NCI-H510A (cell line): ENCODE data around the gene IYD.
"Not testable (repeated sequence)": the region's sequence is repeated elsewhere in the genome, so short reads cannot be mapped to it uniquely, and the experiment has no call there.

ENCODE experiments used
- DNase-seq: peaks from one replicate; lab custom pipeline; 2025; lab: John Stamatoyannopoulos, UW

Gene IYD

GRCh38 chr6:150352321-150353296 is 16.2 kb upstream of the IYD start:
- DNase-seq: no peak

- DNase-seq: no peak
Observed at GRCh38 chr6:150353445-150353844, 15.4 kb upstream of the IYD start.

- no peak for DNase-seq
Observed at GRCh38 chr6:150354754-150355571, 13.8 kb upstream of the IYD start.

DNA sequence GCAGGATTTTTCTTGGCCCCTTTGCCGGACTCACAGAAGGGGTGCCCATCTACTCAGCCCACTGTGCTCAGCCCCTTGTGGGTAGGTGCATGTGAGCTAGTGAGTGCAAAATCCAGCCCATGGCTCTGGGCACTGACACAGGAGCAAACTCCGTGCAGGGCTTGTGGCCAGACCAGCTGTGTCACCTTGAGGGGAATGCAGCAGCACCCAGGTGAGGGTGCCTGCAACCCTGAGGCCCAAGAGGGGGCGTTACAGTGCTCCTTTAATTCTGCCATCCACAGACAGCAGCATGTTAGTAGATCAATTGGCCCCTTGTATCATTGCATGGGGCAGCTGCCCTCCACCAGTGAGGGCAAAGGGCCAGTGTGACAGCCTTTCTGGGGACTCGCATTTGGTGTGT is 12.9 kb upstream of the IYD start:
- no peak for DNase-seq

GRCh38 chr6:150361876-150362275 is 6.9 kb upstream of the IYD start:
- DNase-seq: no peak

DNA sequence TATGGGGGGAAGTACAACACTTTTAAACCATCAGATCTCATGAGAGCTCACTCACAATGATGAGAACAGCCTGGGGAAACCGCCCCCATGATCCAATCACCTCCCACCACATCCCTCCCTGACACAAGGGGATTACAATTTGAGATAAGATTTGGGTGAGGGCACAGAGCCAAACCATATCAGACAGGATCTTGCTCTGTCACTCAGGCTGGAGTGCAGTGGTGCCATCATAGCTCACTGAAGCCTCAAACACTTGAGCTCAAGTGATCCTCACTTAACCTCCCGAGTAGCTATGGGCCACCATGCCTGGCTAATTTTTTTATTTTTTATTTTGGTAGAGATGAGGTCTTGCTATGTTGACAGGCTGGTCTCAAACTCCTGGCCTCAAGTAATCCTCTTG is 5.1 kb upstream of the IYD start:
- DNase-seq: no peak

GRCh38 chr6:150366118-150366778 is 2.6 kb upstream of the IYD start:
- no peak for DNase-seq

GRCh38 chr6:150369408-150369807 is 596 bp downstream of the IYD start:
- DNase-seq: no peak

- no peak for DNase-seq
Observed at GRCh38 chr6:150370112-150370511, 1.3 kb downstream of the IYD start.

DNA sequence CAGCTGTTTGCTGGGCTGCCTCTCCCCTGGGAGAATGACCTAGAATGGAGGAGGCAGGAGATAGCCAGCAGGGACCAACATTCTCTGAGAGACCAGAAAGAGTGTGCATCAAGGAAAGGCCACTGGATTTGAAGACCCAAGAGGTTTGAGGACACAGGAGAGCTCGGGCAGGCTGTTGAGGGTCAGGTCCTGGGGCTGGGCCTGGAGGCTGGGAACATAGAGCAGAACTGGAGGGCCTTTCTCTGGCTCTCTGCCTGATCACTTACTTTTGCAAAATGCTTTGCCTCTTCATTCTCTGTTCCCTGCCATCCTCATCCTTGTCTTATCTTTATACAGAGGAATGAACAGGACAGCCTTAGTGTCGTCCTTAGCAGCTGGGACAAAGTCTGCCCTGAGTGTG is 2.5 kb downstream of the IYD start:
- no peak for DNase-seq

DNA sequence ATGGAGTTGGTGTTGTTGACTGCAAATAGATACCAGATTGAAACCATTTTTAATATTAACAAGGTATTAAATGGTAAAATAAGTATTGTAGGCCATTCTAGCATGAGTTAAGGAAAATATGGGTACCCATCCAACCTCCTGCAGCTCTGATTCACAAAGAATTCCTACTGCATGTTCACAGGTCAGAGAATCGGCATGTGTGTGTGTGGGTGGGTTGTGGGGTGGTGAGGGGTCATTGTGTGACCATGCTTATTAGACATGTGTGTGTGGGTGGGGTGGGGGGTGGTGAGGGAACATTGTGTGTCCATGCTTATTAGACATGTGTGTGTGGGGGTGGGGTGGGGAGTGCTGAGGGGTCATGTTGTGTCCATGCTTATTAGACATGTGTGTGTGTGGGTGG is 3.2 kb downstream of the IYD start:
- DNase-seq: no peak

- DNase-seq: no peak
Observed at GRCh38 chr6:150373260-150373701, 4.5 kb downstream of the IYD start.

DNA sequence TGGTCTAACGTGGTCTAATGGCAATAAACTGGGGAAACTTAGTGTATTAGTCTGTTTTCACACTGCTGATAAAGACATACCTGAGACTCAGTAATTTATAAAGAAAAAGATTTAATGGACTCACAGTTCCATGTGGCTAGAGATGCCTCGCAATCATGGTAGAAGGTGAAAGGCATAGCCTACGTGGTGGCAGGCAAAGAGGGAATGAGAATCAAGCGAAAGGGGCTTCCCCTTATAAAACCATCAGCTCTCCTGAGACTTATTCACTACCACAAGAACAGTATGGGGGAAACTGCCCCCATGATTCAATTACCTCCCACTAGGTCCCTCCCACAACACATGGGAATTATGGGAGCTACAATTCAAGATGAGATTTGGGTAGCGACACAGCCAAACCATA is 5.5 kb downstream of the IYD start:
- DNase-seq: not testable (repeated sequence)

- DNase-seq: no peak
Observed at GRCh38 chr6:150377211-150377781, 8.5 kb downstream of the IYD start.

DNA sequence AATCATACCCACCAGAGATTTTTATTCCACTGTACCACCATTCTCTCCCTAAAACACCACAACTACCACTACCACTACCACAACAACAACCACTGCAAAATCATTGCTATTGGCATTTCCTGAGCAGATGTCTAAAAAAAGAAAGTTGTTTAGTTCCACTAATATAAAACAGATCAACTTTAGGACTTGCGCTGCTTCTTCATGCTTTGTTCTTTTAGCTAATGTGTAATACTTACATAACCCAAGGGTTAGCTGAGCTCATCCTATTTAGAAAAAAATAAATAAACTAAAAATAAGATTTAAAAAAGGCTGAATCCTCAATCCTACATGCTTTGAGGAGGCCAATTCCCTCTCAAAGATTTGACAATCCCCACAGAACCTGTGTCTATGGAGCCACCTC is 11.4 kb downstream of the IYD start:
- no peak for DNase-seq

DNA sequence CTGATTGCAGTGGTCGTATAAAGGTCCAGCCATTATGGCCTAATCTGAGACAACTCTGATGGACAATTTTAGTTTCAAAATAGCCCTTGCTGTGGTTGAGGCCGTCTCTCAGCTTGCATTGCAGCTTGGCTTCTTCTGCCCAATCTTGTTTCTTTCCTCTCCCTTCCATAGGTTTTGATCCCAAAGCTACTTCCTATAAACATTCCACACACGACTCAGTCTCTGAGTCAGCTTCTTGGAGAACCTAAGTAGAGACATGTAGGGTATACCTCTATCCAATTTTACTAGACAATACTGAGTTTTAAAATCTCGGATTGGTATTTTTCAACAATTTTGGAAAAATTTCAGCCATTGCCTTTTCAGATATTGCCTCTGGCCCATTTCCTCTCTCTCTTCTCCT is 13.4 kb downstream of the IYD start:
- DNase-seq: no peak

DNA sequence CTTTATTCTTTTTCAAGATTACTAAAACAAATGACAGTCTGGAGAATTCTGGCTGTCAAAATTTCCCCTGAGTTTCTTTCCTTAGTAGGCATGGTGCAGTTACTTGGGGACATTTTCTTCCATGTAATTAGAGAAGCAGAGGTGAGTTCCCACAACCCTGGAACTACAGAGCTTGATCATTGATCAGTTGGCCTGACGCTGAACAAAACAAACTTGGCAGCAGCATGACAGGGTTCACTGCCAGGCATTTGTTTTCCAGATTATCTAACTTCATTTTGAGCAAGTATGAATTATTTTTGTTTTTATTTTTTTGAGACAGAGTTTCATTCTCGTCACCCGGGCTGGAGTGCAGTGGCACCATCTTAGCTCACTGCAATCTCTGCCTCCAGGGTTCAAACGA is 22.6 kb downstream of the IYD start:
- no peak for DNase-seq

- no peak for DNase-seq
Observed at GRCh38 chr6:150391890-150392289, 23.1 kb downstream of the IYD start.

GRCh38 chr6:150392452-150393220 is 23.8 kb downstream of the IYD start:
- DNase-seq: no peak

GRCh38 chr6:150394053-150394898 is 25.5 kb downstream of the IYD start:
- DNase-seq: no peak
